SW 1271 (cell line): ENCODE measurements around the gene FBXL19.
"Not testable (repeated sequence)": the region's sequence is repeated elsewhere in the genome, so short reads cannot be mapped to it uniquely, and the experiment has no call there.

Source experiments
- DNase-seq, 2 experiments: peaks; one replicate each; lab custom pipeline; 2025; lab: John Stamatoyannopoulos, UW

Gene FBXL19, protein sequence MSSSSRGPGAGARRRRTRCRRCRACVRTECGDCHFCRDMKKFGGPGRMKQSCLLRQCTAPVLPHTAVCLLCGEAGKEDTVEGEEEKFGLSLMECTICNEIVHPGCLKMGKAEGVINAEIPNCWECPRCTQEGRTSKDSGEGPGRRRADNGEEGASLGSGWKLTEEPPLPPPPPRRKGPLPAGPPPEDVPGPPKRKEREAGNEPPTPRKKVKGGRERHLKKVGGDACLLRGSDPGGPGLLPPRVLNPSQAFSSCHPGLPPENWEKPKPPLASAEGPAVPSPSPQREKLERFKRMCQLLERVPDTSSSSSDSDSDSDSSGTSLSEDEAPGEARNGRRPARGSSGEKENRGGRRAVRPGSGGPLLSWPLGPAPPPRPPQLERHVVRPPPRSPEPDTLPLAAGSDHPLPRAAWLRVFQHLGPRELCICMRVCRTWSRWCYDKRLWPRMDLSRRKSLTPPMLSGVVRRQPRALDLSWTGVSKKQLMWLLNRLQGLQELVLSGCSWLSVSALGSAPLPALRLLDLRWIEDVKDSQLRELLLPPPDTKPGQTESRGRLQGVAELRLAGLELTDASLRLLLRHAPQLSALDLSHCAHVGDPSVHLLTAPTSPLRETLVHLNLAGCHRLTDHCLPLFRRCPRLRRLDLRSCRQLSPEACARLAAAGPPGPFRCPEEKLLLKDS

GRCh38 chr16:30923554-30924075, at the start of gene FBXL19:
Gene FBXL19 (plus strand): TSS chr16:30923572. CDS start chr16:30925755, 2,183 bp downstream.
- DNase-seq = no peak

- DNase-seq = no peak
Measured at GRCh38 chr16:30874244-30874820, 49.0 kb upstream of the FBXL19 start.

- DNase-seq = peak; percentile 78 to 81
Measured at GRCh38 chr16:30874821-30875717, 48.3 kb upstream of the FBXL19 start.

- DNase-seq = peak in 1 of 2 experiments; percentile 22
Measured at GRCh38 chr16:30875871-30876801, 47.2 kb upstream of the FBXL19 start.

- no peak for DNase-seq
Measured at GRCh38 chr16:30876867-30877266, 46.5 kb upstream of the FBXL19 start.

DNA sequence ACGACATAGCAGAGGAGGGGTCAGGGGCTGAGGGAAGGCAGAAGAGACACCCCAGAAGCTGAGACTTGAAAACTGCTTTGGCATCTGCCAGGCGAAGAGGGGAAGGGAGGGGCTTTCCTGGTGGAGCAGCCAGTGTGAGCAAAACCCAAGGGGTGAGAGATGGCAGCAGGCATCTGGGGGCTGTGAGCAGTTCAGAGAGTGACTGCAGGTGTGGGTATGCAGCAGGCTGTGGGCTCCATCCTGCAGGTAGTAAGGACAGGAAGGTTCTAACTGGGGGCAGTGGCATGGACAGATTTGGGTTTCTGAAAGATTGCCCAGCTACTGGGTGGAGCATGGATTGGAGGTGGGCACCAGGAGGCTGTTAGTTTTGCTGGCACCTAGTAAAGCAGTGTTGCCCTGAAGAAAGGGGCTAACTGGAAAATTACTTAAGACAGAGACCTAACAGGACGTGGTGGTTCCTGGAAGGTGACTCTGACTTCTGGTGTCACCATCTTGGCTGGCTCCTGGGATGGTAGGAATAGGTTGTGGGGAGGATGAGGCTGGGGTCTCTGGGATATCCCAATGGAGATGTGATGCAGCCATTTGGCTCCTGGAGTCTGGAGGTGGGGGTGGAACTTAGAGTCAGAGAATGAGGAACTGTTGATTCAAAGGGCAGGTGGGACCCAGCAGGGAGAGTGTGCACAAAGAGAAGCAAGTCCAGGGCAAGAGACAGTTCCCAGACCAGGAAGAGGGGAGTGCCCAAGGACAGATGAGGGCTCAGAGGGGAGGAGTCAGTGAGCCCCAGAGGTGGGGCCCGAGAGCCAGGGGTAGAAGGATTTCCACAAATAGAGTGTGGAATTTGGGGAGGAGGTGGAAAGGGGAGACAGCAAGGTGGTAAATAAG, 40.7 kb upstream of the FBXL19 start:
- DNase-seq = no peak

DNA sequence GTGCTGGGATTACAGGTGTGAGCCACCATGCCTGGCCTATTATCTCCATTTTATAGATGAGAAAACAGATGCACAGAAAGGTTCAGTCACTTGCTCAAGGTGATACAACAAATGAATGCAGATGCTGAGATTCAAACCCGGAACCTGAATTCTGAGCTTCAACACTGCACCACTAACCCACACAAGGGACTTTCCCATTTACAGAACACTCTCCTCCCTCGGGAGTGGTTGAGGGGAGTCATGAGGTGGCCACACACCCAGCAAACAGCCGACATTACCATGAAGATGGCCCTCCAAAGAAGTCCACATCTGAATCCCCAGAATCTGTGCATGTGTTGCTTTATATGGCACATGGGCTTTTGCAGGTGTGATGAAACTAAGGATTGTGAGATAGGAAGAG, 38.6 kb upstream of the FBXL19 start:
- no peak for DNase-seq

DNA sequence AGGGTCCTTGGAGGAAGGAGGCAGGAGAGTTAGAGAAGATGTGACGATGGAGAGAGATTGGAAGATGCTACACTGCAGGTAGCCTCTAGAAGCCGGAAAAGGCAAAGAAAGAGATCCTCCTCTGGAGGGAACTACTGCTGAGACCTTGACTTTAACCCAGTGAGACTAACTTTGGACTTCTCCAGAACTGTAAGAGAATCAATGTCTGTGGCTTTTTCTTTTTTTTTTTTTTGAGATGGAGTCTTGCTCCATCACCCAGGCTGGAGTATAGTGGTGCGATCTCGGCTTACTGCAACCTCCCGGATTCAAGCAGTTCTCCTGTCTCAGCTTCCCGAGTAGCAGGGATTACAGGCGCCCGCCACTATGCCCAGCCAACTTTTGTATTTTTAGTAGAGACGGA, 38.2 kb upstream of the FBXL19 start:
- DNase-seq = no peak

DNA sequence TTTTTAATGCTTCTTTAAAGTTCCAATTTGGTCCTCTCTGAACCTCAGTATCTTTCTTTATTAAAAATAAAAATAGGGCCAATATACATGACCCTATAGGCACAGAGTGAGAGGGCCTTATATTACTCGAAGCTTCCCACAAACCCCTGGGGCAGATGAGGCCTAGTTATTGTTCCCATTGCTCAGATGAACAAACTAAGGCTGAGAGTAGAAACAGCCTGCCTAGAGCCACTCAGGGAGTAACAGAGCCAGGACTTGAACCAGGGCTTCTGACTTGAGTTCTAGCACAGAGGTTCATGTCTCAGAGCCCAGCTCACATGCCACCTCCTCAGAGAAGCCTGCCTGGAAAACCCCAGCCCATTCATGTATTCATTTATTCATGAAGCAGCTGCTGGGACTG, 37.2 kb upstream of the FBXL19 start:
- DNase-seq = no peak

DNA sequence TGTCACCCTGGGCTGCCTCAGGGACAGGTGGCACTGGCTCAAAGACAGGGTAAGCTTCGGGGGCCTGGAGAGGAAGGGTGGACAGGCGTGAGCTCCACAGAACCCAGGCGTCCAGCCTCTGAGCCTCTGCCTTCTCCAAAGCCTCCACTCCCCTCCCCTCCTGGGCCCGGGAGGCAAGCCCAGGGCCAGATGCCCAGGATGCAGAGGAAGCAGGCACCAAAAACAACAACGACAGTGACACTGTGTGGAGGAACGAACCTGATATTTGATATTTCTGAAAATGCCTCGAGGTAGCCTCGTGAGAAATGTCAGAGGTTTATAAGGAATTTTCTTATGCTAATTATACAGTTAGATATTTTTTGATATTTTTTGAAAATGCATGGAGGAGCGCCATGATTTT, 35.4 kb upstream of the FBXL19 start:
- no peak for DNase-seq

DNA sequence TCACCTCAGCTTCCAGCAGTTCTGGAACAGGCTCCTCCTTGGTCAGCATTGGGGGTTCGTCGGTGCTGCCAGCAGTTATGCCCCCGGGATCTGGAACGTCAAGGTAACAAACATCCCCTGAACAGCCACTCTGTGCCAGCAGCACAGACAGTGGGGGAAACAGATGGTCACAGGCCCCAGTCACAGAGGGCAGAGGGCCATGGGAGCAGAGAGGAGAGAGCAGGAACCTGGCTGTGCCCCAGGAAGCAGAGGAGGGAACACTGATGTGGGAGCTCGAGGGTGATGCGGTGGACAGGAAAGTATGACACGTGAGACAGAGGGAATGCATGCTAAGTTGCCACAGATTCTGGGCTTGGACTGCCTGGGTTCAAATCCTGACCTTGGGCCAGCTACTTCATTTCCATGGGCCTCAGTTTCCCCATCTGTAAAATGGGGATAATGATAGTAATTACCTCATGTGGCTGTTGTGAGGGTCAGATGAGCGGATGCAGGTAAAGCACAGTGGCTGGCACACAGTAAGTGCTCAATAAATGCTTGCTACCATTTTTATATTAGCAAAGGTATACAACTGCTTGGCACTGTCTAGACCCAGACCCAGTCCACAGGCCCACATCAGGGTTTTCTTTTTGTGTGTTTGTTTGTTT, 34.4 kb upstream of the FBXL19 start:
- DNase-seq = no peak

- DNase-seq = no peak
Measured at GRCh38 chr16:30889721-30890120, 33.7 kb upstream of the FBXL19 start.

- DNase-seq = not testable (repeated sequence)
Measured at GRCh38 chr16:30891043-30891823, 32.1 kb upstream of the FBXL19 start.

DNA sequence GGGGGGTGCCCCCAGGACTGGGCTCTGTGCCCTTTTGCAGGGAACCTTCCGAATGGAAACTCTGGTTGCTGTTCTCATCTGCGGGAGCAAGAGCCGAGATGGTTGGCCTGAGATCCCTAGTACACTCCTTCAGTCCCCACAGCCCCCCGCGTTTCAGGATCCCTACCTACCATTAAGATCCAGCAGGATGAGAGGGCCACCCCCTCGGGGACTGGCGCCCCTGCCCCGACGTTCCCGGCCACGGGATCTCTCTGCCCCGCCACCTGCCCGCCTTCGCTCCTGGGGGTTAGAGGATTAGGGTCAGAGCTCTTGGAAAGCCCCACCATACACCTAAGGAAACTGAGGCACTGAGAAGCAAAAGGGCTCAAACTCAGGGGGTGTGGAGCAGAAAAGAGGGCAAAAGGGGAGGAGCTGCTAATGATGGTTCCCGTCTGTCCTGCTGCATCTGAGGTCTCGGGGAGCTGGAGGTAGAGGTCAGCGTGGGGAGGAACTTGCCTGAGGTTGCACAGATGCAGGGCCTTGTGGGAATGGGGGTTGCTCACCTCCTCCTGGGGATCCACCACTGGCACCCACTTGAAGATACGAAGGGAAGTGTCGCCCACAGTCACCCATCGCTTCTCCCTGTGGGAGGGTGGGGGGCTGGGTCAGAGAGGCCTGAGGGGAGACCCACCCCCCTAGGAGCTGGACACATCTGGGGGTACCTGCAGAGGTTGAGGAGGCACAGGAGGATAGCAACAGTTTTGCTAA, 30.5 kb upstream of the FBXL19 start:
- DNase-seq = no peak

- no peak for DNase-seq
Measured at GRCh38 chr16:30893417-30893743, 30.0 kb upstream of the FBXL19 start.

DNA sequence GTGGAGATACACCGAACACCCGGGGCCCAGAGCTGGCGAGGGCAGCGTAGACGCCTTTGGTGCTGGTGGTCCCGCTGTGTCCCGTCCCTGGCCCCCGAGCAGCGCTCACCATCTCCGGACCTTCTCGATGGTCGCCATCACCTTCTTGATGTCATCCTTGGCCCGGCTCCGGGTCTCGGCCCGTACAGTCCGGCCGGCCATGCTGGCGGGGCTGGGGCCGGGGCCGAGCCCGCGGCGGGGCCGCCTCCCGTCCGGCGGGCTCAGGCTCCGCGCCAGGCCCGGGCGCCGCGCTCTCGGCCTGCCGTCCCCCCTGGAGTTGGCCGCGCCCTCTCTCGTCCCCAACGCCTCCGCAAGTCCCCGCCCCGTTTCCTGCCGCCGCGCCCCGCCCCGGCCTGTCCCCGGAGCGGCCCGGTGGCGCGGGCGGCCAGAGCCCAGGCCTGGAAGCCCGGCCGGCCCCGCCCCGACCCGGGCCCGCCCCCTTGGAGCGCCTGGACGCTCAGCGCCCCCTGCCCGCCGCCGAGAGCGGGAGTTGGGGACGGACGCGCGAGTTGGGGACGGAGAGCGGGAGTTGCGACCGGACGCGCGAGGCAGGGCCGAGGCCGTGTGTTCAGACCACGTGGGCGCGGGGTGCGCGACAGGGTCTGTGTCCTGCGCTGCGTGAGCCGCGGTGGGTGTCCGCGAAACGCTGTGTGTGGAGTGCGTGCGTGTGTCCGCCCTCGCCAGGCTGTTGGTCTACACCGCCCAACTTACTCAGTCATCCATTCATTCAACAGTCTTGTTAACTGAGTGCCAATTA, 29.4 kb upstream of the FBXL19 start, which contains the start of gene BCL7C:
BCL7C (minus strand) TSS at position 334 of the 796 bp plus-strand sequence; CDS start at position 201, 133 bp downstream.
- peak; percentile 70 to 89 for DNase-seq
